ENCODE measurements around the gene PLEKHH2.

GRCh38 chr2:43812947-43813346, 175.9 kb downstream of the PLEKHH2 start:
- TF ChIP-seq CTCF (IDR thresholded peaks at IDR 0.05) (no peak), POLR2A (IDR thresholded peaks at IDR 0.05) (no peak)

All from right lobe of liver (tissue), 4 donors.